ENCODE measurements around the gene AADAT.
"Not testable (repeated sequence)": the region's sequence is repeated elsewhere in the genome, so short reads cannot be mapped to it uniquely, and the experiment has no call there.

The AADAT gene

GRCh38 chr4:170047771-170048354 is 41.9 kb downstream of the AADAT start:
- peak; percentile 61 for DNase-seq
- peak; percentile 77 for TF ChIP-seq CTCF (IDR thresholded peaks at IDR 0.05; ENCODE audit: low read depth, low read length)
- no peaks in the 10 kb centered on the region for H3K27me3 ChIP-seq
- H3K4me1 ChIP-seq = no peaks in the 10 kb centered on the region
- H3K4me3 ChIP-seq (ENCODE audit: low read depth, low read length) = no peak overlapping the region
- no peaks in the 10 kb centered on the region for H3K36me3 ChIP-seq
- H3K9me3 ChIP-seq = no peaks in the 10 kb centered on the region

GRCh38 chr4:170046156-170046555 is 43.6 kb downstream of the AADAT start:
- H3K9me3 ChIP-seq; H3K4me3 ChIP-seq (ENCODE audit: low read depth, low read length); H3K36me3 ChIP-seq; H3K4me1 ChIP-seq; DNase-seq; H3K27me3 ChIP-seq: not testable (repeated sequence)

GRCh38 chr4:170040031-170040680 is 49.6 kb downstream of the AADAT start:
- Histone ChIP-seq H3K9me3 (no peaks in the 10 kb centered on the region), H3K27me3 (no peaks in the 10 kb centered on the region), H3K4me3 (ENCODE audit: low read depth, low read length) (no peak overlapping the region), H3K4me1 (no peaks in the 10 kb centered on the region), H3K36me3 (no peaks in the 10 kb centered on the region)
- DNase-seq = no peak
- TF ChIP-seq CTCF (IDR thresholded peaks at IDR 0.05; ENCODE audit: low read depth, low read length) = no peak

GRCh38 chr4:170038769-170039168 is 51.0 kb downstream of the AADAT start:
- TF ChIP-seq CTCF (IDR thresholded peaks at IDR 0.05; ENCODE audit: low read depth, low read length) = no peak
- no peaks in the 10 kb centered on the region for H3K9me3 ChIP-seq
- DNase-seq = no peak
- H3K4me3 ChIP-seq (ENCODE audit: low read depth, low read length) = no peak overlapping the region
- H3K4me1 ChIP-seq = no peaks in the 10 kb centered on the region
- no peaks in the 10 kb centered on the region for H3K27me3 ChIP-seq
- H3K36me3 ChIP-seq = no peaks in the 10 kb centered on the region

- H3K4me3 ChIP-seq (ENCODE audit: low read depth, low read length) = no peak overlapping the region
- TF ChIP-seq CTCF (IDR thresholded peaks at IDR 0.05; ENCODE audit: low read depth, low read length) = no peak
- H3K27me3 ChIP-seq = no peaks in the 10 kb centered on the region
- no peak for DNase-seq
- no peaks in the 10 kb centered on the region for H3K9me3 ChIP-seq
- H3K4me1 ChIP-seq = no peaks in the 10 kb centered on the region
- H3K36me3 ChIP-seq = no peaks in the 10 kb centered on the region
Measured at GRCh38 chr4:170038232-170038631, 51.5 kb downstream of the AADAT start.

- Histone ChIP-seq H3K9me3 (no peaks in the 10 kb centered on the region), H3K36me3 (no peaks in the 10 kb centered on the region), H3K27me3 (no peaks in the 10 kb centered on the region), H3K4me3 (ENCODE audit: low read depth, low read length) (no peak overlapping the region), H3K4me1 (no peaks in the 10 kb centered on the region)
- no peak for DNase-seq
- TF ChIP-seq CTCF (IDR thresholded peaks at IDR 0.05; ENCODE audit: low read depth, low read length) = no peak
Measured at GRCh38 chr4:170037481-170037880, 52.3 kb downstream of the AADAT start.

All from BE2C (cell line).